A673 (cell line): Measurements from ENCODE around the gene KLK12. TPM values are rescaled to one million over a fixed set of nuclear protein-coding genes. Genes with fewer than 3 reads are reported as not detected.

Experiments
- BruUV-seq: library from RNA; stranded (reverse); fragments of 400-500 nt; replicated peaks from 2 replicates; lab custom pipeline; 2021; lab: Mats Ljungman, UMichigan
- CTCF ChIA-PET: fragments of 300-600 bp; sonication (Branson Sonifier 250); formaldehyde crosslinking; loops from one replicate; lab custom pipeline; 2022; ENCODE audit warnings: antibody characterized with exemption; lab: Charles Lee
- POLR2A ChIA-PET: fragments of 300-600 bp; sonication (Branson Sonifier 250); formaldehyde crosslinking; loops from one replicate; lab custom pipeline; 2022; ENCODE audit warnings: antibody characterized with exemption; ENCODE audit not compliant: low non-redundant PET; lab: Charles Lee
- DNase-seq: peaks from one replicate; pipeline ENCODE4 v3.0.0-alpha.2; 2015; ENCODE audit warnings: low spot score
- H3K27ac ChIP-seq: fragments of 200-600 bp; sonication (generic); 2 replicates; pipeline ENCODE4 v1.5.1; 2016; ENCODE audit warnings: mixed run types, low read depth, mild to moderate bottlenecking, mixed read lengths, antibody characterized with exemption, low read length; ENCODE audit not compliant: poor library complexity, severe bottlenecking
- H3K27me3 ChIP-seq: fragments of 200-600 bp; sonication (generic); replicated peaks from 2 replicates; pipeline ENCODE4 v1.6.1; 2017; ENCODE audit warnings: mixed run types, low read depth, mild to moderate bottlenecking, mixed read lengths, antibody characterized with exemption, low read length; ENCODE audit not compliant: insufficient read depth, poor library complexity
- H3K36me3 ChIP-seq: fragments of 200-600 bp; sonication (generic); 2 replicates; pipeline ENCODE4 v1.6.1; 2016; ENCODE audit warnings: mixed run types, mild to moderate bottlenecking, mixed read lengths, antibody characterized with exemption, low read length; ENCODE audit not compliant: insufficient read depth, poor library complexity, severe bottlenecking
- H3K4me1 ChIP-seq: fragments of 200-600 bp; sonication (generic); 2 replicates; pipeline ENCODE4 v1.6.1; 2017; ENCODE audit warnings: mixed run types, mild to moderate bottlenecking, mixed read lengths, antibody characterized with exemption, low read length; ENCODE audit not compliant: insufficient read depth, poor library complexity, severe bottlenecking
- H3K4me3 ChIP-seq: fragments of 200-600 bp; sonication (generic); 2 replicates; pipeline ENCODE4 v1.5.1; 2016; ENCODE audit warnings: low read depth, mixed run types, mild to moderate bottlenecking, mixed read lengths, low read length; ENCODE audit not compliant: poor library complexity, severe bottlenecking
- H3K9me3 ChIP-seq: fragments of 200-600 bp; sonication (generic); 2 replicates; pipeline ENCODE4 v1.6.1; 2016; ENCODE audit warnings: mixed run types, low read depth, mild to moderate bottlenecking, mixed read lengths, antibody characterized with exemption, low read length; ENCODE audit not compliant: poor library complexity, severe bottlenecking
- EZH2 ChIP-seq: fragments of 200-600 bp; sonication (generic); IDR thresholded peaks from 2 replicates; pipeline ENCODE4 v1.6.1; 2017; ENCODE audit warnings: borderline replicate concordance, low read depth, mild to moderate bottlenecking, mixed read lengths, antibody characterized with exemption, low read length; ENCODE audit not compliant: poor library complexity, severe bottlenecking
- intact Hi-C: fragments of 100-400 bp; cut with micrococcal nuclease; formaldehyde crosslinking; loops from one replicate; pipeline ENCODE4 v1.10.0; 2022; ENCODE audit not compliant: unreplicated experiment
- total RNA-seq: library from RNA; stranded (reverse); gene quantifications from 2 replicates; pipeline ENCODE4 v1.2.3, GENCODE V29; 2021
- TF ChIP-seq, protein P1 (sequence below): fragments of 300-800, 200-600 bp; sonication (generic); conservative IDR thresholded peaks from 2 replicates; pipeline ENCODE4 v1.5.1; 2017; ENCODE audit warnings: low read depth, mild to moderate bottlenecking, antibody characterized with exemption, low read length, moderate library complexity, mixed read lengths

The KLK12 gene
- total RNA-seq, 1 experiment from 2014 or later = not detected

- Histone ChIP-seq H3K27me3 (peaks cover 23% of the 10 kb centered on the region), H3K4me3 (no peak overlapping the region), H3K9me3 (no peaks in the 10 kb centered on the region), H3K36me3 (no peaks in the 10 kb centered on the region), H3K27ac (no peak overlapping the region), H3K4me1 (no peaks in the 10 kb centered on the region)
- ChIA-PET CTCF (no interaction called here), POLR2A (no interaction called here)
- no peak for DNase-seq
- intact Hi-C loops = no loop called here
- no peak for TF ChIP-seq EZH2
- TF ChIP-seq, protein P1, sequence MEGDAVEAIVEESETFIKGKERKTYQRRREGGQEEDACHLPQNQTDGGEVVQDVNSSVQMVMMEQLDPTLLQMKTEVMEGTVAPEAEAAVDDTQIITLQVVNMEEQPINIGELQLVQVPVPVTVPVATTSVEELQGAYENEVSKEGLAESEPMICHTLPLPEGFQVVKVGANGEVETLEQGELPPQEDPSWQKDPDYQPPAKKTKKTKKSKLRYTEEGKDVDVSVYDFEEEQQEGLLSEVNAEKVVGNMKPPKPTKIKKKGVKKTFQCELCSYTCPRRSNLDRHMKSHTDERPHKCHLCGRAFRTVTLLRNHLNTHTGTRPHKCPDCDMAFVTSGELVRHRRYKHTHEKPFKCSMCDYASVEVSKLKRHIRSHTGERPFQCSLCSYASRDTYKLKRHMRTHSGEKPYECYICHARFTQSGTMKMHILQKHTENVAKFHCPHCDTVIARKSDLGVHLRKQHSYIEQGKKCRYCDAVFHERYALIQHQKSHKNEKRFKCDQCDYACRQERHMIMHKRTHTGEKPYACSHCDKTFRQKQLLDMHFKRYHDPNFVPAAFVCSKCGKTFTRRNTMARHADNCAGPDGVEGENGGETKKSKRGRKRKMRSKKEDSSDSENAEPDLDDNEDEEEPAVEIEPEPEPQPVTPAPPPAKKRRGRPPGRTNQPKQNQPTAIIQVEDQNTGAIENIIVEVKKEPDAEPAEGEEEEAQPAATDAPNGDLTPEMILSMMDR = no peak
- no TSS peak for BruUV-seq
These were observed 3.5 kb downstream of the KLK12 start for GRCh38 chr19:51031220-51031879.

- Histone ChIP-seq H3K9me3 (no peaks in the 10 kb centered on the region), H3K4me3 (no peak overlapping the region), H3K27ac (no peak overlapping the region), H3K4me1 (no peaks in the 10 kb centered on the region), H3K27me3 (peaks cover 30% of the 10 kb centered on the region), H3K36me3 (no peaks in the 10 kb centered on the region)
- ChIA-PET CTCF (interaction anchor here (0.7 kb wide), 1 partner anchor 101 kb away, joined by 4 read pairs; no protein-coding TSS in a partner anchor), POLR2A (no interaction called here)
- no peak for DNase-seq
- BruUV-seq = no TSS peak
- TF ChIP-seq, protein P1 = no peak
- TF ChIP-seq EZH2 = no peak
- intact Hi-C loops = no loop called here
These were observed 4.2 kb downstream of the KLK12 start for GRCh38 chr19:51030631-51031030.

DNA sequence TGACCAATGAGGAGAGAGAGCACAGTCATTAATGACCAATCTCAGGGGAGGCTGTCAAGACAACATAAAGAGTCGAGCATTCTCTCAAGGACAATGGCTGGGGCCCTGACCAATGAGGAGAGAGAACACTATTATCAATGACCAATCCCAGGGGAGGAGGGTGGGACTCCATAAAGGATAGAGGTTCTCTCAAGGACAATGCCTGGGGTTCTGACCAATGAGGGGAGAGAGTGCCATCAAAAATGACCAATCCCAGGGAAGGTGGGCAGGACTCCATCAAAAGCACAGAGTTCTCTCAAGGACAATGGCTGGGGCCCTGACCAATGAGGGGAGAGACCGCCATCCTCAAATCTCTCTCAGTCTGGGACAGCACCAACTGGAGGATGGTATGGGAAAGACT, 5.1 kb downstream of the KLK12 start:
- intact Hi-C loops = no loop called here
- TF ChIP-seq, protein P1 = no peak
- no peak for TF ChIP-seq EZH2
- Histone ChIP-seq H3K4me1 (no peaks in the 10 kb centered on the region), H3K4me3 (no peak overlapping the region), H3K36me3 (no peaks in the 10 kb centered on the region), H3K9me3 (no peaks in the 10 kb centered on the region), H3K27ac (no peak overlapping the region), H3K27me3 (peaks cover 37% of the 10 kb centered on the region)
- no TSS peak for BruUV-seq
- DNase-seq = peak; percentile 25
- POLR2A ChIA-PET = no interaction called here
- CTCF ChIA-PET = no interaction called here
